Ishikawa (cell line): ENCODE measurements around the gene RALGPS1.

Source experiments
- EGR1 ChIP-seq: IDR thresholded peaks from 2 replicates; pipeline ENCODE4 v1.6.1; 2012
- TCF12 ChIP-seq: IDR thresholded peaks from 2 replicates; pipeline ENCODE4 v1.6.1; 2012; ENCODE audit warnings: low read depth
- TEAD4 ChIP-seq: IDR thresholded peaks from 2 replicates; pipeline ENCODE4 v1.6.1; 2012

GRCh38 chr9:126894052-126894603, 20.5 kb upstream of the RALGPS1 start:
- TF ChIP-seq TEAD4 = no peak
- TF ChIP-seq EGR1 = no peak
- no peak for TF ChIP-seq TCF12
